GM12892 (cell line): ENCODE data around the gene RAD23A.
"Not testable (repeated sequence)": the region's sequence is repeated elsewhere in the genome, so short reads cannot be mapped to it uniquely, and the experiment has no call there.

Experiments
- DNase-seq: peaks from one replicate; pipeline ENCODE4 v3.0.0; 2011; ENCODE audit not compliant: insufficient read length
- FAIRE-seq: peaks from 2 replicates; lab custom pipeline; 2011; peaks lifted over from hg19 to GRCh38; lab: Jason Lieb, UNC
- POLR2A ChIP-seq: IDR thresholded peaks from 2 replicates; pipeline ENCODE4 v1.6.1; 2011; ENCODE audit warnings: low read depth, low read length, control low read depth
- POLR2AphosphoS5 ChIP-seq: IDR thresholded peaks from 2 replicates; pipeline ENCODE4 v1.6.1; 2011; ENCODE audit warnings: low read depth, low read length, control low read depth
- TAF1 ChIP-seq: IDR thresholded peaks from 2 replicates; pipeline ENCODE4 v1.6.1; 2011; ENCODE audit warnings: low read depth, mild to moderate bottlenecking, control low read depth, low read length, borderline replicate concordance

The RAD23A gene

DNA sequence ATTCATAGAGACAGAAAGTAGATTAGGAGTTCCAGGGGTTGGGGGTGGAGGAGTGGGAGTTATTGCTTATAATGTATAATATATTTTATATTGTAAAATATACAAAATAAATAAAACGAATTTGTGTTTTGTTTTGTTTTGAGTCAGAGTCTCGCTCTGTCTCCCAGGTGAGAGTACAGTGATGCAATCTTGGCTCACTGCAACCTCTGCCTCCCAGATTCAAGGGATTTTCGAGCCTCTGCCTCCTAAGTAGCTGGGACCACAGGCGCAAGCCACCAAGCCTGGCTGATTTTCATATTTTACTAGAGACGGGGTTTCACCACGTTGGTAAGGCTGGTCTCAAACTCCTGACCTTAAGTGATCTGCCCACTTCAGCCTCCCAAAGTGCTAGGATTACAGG is 13.8 kb downstream of the RAD23A start:
- no peak for TF ChIP-seq POLR2AphosphoS5
- TF ChIP-seq TAF1, result no peak
- no peak for TF ChIP-seq POLR2A
- DNase-seq, result no peak
- no peak for FAIRE-seq

DNA sequence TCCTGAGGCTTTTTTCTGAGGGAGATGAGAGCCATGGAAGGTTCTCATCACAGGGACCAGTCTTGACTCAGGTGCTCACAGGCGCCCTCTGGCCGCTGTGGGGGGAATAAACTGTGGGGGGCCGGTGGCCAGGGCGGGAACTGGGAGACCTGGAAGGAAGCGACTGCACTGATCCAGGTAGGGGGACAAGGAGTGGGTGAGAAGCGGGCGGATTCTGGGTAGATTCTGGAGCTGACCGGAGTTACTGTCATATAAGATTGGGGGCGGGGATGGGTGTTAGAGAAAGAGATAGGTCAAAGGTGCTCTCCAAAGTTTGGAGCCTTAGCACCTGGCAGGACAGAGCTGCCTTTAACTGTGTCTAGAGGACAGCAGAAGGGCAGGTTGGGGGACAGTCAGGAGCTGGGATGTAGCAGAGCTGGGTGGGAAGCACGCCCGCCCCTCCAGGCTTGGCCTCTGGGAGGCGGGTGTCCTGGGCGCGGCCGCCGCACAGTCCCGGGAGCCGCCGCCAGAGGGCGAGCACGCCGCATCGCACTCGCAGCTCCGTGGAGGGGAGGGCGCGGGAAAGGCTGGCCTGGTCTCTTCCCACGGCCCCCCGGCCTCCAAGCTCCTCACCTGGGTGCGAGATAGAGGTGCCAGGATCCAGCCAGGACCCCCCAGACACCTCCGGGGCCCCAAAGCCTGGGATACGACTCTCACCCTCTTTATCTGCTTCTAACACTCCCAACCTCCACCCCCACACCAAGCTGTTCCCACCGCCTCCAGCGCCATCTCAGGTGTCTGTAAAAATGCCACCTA is 19.6 kb downstream of the RAD23A start:
- DNase-seq (peak; percentile 83), FAIRE-seq (peak; percentile 89)
- TF ChIP-seq POLR2A (no peak), POLR2AphosphoS5 (no peak), TAF1 (no peak)

DNA sequence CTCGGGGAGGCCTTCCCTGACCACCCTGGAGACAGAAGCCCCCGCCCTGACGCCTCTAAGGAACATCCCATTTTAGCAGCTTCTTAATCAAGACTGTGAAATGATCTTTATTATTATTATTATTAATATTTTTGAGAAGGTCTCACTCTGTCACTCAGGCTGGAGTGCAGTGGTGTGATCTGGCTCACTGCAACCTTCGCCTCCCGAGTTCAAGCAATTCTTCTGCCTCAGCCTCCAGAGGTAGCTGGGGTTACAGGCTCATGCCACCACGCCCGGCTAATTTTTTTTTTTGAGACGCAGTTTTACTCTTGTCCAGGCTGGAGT is 20.1 kb downstream of the RAD23A start:
- TF ChIP-seq TAF1 (no peak), POLR2AphosphoS5 (no peak), POLR2A (no peak)
- FAIRE-seq (no peak), DNase-seq (no peak)

DNA sequence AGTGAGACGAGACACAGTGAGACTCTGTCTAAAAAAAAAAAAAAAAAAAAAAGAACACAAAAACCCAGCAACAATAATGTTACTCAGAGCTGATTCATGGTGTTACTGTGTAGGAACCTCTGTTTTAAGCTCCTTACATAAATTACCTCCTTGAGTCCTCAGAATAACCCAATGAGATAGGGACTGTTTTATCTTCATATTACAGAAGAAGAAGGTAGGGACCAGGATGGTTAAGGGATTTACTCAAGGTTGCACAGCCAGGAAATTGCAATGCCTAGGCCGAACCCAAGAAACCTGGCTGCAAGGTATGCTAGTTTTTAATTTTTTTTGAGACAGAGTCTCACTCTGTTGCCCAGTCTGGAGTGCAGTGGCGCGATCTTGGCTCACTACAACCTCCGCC is 22.2 kb downstream of the RAD23A start:
- TF ChIP-seq POLR2AphosphoS5 (no peak), TAF1 (no peak), POLR2A (no peak)
- no peak for FAIRE-seq
- DNase-seq, result no peak

DNA sequence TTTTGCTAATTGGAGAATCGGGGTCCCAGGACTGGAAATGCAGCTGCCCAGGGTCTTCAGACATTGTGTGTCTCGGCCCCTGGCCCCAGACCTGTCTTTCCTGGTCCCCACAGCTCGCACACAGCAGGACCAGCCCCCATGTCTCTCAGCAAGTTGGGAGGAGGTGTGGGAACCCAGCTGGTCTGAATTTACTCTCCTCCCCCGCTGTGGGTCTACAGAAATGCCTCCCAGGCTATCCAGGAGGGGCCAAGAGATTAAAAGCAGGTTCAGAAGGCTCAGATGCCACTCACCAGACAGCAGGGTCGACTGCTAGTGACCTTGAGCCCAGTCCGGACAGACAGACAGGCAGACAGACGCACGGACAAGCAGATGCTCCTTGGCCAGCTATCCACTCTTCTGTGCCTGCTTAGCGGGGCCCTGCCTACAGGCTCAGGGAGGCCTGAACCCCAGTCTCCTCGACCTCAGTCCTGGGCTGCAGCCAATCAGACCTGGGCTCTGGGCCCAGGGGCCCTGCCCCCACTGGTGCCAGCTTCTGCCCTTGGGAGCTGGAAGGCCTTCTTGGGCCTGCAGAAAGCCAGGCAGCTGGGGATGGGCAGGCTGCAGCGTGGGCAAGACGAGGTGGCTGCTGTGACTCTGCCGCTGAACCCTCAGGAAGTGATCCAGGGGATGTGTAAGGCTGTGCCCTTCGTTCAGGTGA is 23.8 kb downstream of the RAD23A start, which contains the start of gene DAND5:
Gene DAND5, plus strand, starts transcription at position 285 of the 697 bp plus-strand sequence. Its CDS starts 85 bp downstream, at position 370.
- FAIRE-seq, result no peak
- no peak for TF ChIP-seq POLR2A
- TF ChIP-seq TAF1, result no peak
- no peak for TF ChIP-seq POLR2AphosphoS5
- no peak for DNase-seq

DNA sequence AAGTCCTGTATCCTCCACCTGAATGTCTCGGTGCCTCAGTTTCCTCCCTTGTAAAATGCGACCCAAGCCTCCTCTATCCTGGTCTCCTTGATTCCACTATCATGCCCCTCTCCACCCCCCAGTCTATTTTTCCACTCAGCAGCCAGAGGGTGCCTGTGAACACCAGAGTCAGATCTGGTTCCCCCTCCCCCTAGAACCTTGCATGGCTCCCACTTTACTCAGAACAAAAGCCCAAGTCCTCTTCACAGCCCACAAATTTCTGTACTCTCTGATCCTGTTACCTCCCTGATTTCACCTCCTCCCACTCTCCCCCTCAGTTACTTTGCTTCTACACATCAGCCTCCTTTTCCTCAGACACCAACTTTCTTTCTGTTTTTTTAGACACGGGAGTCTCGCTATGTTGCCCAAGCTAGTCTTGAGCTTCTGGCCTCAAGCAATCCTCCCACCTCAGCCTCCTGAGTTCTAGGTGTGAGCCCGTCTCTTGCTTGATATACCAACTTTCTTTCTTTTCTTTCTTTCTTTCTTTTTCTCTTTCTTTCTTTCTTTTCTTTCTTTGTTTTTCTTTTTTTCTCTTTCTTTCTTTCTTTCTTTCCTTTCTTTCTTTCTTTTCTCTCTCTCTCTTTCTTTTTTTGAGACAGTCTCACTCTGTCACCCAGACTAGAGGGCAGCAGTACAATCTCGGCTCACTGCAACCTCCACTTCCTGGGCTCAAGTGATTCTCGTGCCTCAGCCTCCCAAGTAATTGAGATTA is 24.6 kb downstream of the RAD23A start:
- no peak for TF ChIP-seq POLR2A
- no peak for TF ChIP-seq TAF1
- TF ChIP-seq POLR2AphosphoS5, result no peak
- no peak for DNase-seq
- no peak for FAIRE-seq

DNA sequence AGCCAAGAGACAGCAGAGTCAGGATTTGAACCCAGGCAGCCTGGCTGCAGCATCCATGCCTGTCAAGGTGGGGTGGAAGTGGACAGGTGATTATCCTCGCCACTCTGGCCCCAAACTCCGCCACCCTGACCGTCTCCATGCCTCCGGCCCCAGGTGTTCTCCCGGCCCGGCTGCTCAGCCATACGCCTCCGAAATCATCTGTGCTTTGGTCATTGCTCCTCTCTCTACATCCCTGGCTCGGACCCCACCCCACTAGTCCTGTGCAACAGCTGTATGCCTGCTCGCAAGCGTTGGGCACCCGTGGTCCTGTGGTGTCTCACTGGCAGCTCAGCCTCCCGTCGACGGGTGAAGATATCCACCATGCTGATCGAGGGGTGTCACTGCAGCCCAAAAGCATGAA is 27.6 kb downstream of the RAD23A start:
- DNase-seq (no peak), FAIRE-seq (no peak)
- no peak for TF ChIP-seq POLR2A
- TF ChIP-seq TAF1, result no peak
- TF ChIP-seq POLR2AphosphoS5, result no peak

DNA sequence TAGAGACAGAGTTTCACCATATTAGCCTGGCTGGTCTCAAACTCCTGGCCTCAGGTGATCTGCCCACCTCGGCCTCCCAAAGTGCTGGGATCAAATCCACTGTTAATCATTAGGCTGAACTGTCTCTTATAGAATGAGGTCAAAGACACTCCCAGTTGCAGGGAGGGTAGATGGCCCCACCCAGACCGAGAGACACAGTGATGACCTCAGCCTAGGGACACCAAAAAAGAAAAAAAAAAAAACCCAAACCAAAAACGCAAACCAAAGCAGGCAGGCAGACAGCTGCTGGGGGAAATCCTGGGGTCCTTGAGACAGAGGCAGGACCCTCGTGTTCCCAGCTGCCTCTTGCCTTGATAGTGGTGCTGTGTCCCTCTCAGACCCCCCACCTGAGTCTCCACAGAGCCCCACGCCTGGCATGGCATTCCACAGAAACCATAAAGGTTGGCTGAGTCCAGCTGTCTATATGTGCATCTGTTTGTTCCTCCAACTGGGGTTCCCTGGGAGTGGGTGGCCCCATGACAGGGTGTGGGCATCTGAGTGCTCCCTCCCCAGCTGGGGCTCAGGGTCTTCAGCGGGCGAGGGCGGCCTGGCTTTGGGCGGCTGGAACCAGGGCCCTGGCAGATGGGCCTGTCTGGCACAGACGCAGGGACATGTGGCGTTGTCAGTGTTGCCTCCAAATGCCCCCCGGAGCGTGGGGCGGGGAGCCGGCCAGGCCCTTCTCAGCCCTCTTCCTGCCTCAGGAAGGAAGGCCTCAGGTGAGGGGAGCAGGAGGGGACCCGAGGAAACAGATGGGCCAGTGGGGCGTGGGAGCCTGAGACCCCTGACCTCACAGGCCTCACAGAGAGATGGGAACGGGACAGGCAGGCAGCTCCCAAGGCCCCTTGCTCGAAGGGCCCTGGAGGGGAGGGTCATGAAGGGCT is 28.9 kb downstream of the RAD23A start:
- DNase-seq (no peak), FAIRE-seq (no peak)

DNA sequence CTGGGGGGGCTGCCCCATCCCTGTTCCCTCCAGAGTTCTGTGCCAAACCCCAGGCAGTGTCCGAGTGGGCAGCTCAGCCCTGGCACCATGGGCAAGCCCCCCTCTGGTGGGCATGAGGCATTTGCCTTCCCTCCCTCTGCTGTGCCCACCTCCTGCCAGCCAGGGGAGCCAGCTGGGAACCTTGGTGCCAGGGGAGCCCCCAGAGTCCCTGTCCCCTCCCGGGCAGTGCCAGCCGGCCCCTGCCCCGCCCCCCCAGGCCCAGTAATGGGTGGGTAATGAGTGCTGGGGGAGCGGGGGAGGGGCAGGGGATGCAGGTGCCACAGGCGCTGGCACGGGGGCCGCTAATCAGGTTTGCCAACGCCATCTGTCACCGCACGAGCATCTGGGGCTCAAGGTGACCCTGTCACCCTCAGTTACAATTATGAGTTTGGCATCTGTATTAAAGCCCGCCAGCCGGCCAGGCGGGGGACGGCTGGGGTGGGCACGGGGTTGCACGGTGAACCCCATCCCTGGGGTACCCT is 29.6 kb downstream of the RAD23A start:
- DNase-seq, result no peak

More for the DNA sequence above, 28.9 kb downstream of the RAD23A start:
- TF ChIP-seq POLR2AphosphoS5, result no peak
- TF ChIP-seq TAF1, result no peak
- no peak for TF ChIP-seq POLR2A

DNA sequence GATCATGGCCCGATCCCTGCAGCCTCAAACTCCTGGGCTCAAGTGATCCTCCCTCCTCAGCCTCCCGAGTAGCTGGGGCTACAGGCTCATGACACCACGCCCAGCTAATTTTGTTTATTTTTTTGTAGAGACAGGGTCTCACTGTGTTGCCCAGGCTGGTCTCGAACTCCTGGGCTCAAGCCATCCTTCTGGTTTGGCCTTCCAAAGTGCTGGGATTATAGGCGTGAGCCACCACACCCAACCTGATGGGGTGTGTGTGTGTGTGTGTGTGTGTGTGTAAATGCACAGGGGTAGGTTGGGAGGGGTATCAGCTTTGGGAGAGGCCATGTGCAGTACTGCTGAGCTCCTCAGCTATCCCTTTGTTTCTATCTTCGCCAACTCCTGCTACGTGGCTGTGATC is 30.4 kb downstream of the RAD23A start:
- not testable (repeated sequence) for FAIRE-seq, DNase-seq

More for the DNA sequence above, 29.6 kb downstream of the RAD23A start:
- TF ChIP-seq POLR2AphosphoS5 (no peak), TAF1 (no peak), POLR2A (no peak)
- no peak for FAIRE-seq

DNA sequence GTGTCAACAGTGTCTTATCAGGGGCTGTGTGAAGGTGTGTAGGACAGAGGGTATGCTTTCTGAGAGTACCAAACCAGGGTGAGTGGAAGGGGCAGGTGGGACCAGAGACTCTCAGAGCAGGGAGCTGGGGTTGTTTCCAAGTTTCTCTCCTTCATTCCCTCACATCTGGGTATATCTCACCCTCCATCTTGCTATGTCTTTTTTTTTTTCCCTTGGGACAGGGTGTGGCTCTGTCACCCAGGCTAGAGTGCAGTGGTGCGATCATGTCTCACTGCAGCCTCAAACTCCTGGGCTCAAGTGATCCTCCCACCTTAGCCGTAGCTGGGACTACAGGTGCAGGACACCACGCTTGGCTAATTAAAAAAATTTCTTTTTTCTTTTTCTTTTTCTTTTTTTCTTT is 34.3 kb downstream of the RAD23A start:
- no peak for DNase-seq
- no peak for FAIRE-seq
- TF ChIP-seq TAF1 (no peak), POLR2AphosphoS5 (no peak), POLR2A (no peak)
